Endometrium (tissue), 2 donors: Measurements from ENCODE around the gene PCDHA5.

ENCODE experiments used
- FAIRE-seq: peaks from 2 replicates; lab custom pipeline; 2012; peaks lifted over from hg19 to GRCh38; lab: Jason Lieb, UNC
- donor health status: control.
- donor health status: control.

The PCDHA5 gene

DNA sequence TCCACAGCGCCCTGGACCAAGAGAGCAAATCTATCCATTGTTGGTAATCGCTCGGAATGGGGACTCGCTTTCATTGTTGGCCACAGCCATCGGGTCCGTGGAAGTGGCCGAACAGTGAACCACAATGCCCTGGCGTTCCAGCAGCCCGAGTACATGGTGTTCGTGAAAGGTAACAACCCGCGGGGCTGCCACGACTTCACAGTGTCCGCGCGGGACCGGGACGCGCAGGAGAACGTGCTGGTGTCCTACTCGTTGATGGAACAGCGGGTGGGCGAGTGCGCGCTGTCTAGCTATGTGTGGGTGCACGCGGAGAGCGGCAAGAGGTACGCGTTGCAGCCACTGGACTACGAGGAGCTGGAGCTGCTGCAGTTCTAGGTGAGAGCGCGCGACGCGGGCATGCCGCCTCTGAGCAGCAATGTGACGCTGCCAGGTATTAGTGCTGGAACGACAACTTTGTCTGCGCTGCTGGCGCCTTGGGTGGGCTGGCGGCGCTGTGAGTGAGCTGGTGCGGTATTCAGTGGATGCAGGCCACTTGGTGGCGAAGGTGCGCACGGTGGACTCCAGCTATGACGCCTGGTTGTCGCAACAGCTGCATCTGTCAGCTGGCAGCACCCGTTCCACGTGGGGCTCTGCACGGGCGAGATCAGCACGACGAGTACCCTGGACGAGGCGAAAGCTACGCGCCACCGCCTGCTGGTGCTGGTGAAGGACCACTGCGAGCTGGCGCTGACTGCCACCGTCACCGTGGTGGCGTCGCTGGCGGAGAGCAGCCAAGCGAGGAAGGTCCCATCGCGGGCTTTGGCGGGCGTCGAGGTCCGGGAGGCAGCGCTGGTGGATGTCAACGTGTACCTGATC lies 41.3 kb downstream of the PCDHA5 start:
- FAIRE-seq: no peak

DNA sequence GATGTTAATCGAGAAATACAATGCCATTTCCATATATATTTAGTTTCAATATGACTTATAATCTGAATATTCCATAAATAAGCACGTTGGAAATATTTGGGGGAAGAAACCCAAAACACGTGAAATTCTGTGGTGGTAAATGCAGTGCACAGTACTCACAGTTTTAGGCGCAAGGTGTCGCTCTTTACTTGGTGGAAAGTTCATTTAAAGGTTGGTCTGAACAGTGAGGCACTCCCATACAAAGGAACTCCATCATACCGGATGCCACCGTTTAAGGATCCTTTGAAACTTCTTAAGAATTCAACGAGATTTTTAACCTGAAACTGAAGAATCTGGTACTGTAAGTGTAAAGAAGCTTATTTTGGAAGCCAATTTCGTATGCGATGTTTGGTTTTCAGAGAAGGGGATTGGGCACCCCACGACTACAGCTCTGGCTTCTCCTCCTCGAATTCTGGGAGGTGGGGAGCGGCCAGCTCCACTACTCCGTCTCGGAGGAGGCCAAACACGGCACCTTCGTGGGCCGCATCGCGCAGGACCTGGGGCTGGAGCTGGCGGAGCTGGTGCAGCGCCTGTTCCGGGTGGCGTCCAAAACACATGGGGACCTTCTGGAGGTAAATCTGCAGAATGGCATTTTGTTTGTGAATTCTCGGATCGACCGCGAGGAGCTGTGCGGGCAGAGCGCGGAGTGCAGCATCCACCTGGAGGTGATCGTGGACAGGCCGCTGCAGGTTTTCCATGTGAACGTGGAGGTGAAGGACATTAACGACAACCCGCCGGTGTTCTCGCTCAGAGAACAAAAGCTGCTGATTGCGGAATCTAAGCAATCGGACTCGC lies 47.5 kb downstream of the PCDHA5 start, which contains the start of gene PCDHA11:
TSS of gene PCDHA11 (plus strand) at position 237 of the 834 bp plus-strand sequence. CDS start at position 384, 147 bp downstream.
- FAIRE-seq: no peak

DNA sequence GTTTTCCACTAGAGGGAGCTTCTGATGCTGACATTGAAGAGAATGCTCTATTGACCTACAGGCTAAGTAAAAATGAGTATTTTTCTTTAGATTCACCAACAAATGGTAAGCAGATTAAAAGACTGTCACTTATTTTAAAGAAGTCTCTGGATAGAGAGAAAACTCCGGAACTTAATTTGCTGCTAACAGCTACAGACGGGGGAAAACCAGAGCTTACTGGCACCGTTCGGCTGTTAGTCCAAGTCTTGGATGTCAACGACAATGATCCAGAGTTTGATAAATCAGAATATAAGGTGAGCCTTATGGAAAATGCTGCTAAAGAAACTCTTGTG lies 48.1 kb downstream of the PCDHA5 start:
- FAIRE-seq: no peak

DNA sequence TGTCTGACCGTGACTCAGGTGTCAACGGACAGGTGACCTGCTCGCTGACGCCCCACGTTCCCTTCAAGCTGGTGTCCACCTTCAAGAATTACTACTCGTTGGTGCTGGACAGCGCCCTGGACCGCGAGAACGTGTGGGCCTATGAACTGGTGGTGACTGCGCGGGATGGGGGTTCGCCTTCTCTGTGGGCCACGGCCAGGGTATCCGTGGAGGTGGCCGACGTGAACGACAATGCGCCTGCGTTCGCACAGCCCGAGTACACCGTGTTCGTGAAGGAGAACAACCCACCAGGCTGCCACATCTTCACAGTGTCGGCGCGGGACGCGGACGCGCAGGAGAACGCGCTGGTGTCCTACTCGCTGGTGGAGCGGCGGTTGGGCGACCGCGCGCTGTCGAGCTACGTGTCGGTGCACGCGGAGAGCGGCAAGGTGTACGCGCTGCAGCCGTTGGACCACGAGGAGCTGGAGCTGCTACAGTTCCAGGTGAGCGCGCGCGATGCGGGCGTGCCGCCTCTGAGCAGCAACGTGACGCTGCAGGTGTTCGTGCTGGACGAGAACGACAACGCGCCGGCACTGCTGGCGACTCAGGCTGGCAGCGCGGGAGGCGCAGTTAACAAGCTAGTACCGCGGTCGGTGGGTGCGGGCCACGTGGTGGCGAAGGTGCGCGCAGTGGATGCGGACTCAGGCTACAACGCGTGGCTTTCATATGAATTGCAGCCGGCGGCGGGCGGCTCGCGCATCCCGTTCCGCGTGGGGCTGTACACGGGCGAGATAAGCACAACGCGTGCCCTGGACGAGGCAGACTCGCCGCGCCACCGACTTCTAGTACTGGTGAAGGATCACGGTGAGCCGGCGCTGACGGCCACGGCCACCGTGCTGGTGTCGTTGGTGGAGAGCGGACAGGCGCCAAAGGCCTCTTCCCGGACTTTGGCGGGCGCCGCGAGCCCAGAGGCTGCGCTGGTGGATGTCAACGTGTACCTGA lies 49.1 kb downstream of the PCDHA5 start:
- no peak for FAIRE-seq
